ENCODE data around the gene TNFRSF18. TPM values are rescaled to one million over a fixed set of nuclear protein-coding genes. Genes with fewer than 3 reads are reported as not detected.

The TNFRSF18 gene
- total and polyA plus RNA-seq, 5 experiments from 2014 or later, result 1.5 to 2.3 (median 1.6) TPM; not detected in 2

GRCh38 chr1:1221887-1222574, 15.6 kb upstream of the TNFRSF18 start:
- ATAC-seq, result no peak
- no peak for DNase-seq
- POLR2A ChIA-PET, result interaction anchor here (1.1 kb wide), 1 partner anchor 9 kb away, joined by 3 read pairs; the partner anchor contains the start of gene TNFRSF4
- Mint-ChIP-seq H3K9me3 (no peaks in the 10 kb centered on the region), H3K27ac (no peak overlapping the region), H3K4me3 (peak overlapping the region in 1 of 10 donors; percentile 7), H3K36me3 (peaks cover 0 to 69% (median 15%) of the 10 kb centered on the region in 3 donors), H3K4me1 (peaks cover 0 to 23% (median 8%) of the 10 kb centered on the region in 4 donors), H3K27me3 (no peaks in the 10 kb centered on the region)

GRCh38 chr1:1220197-1220596, 13.8 kb upstream of the TNFRSF18 start:
- Mint-ChIP-seq H3K4me1 (peaks cover 3 to 26% (median 6%) of the 10 kb centered on the region in 4 donors), H3K27me3 (no peaks in the 10 kb centered on the region), H3K36me3 (peaks cover 0 to 66% (median 21%) of the 10 kb centered on the region in 3 donors), H3K9me3 (no peaks in the 10 kb centered on the region), H3K27ac (peak overlapping the region in 1 of 10 donors; percentile 13), H3K4me3 (no peak overlapping the region)
- no peak for DNase-seq
- POLR2A ChIA-PET, result interaction anchor here (1.3 kb wide), 1 partner anchor 13 kb away, joined by 4 read pairs; no protein-coding TSS in a partner anchor
- no peak for ATAC-seq

GRCh38 chr1:1219341-1219740, 12.9 kb upstream of the TNFRSF18 start:
- H3K27ac Mint-ChIP-seq, result no peak overlapping the region
- POLR2A ChIA-PET, result interaction anchor here (1.3 kb wide), 1 partner anchor 12 kb away, joined by 4 read pairs; no protein-coding TSS in a partner anchor

GRCh38 chr1:1218524-1219200, 12.3 kb upstream of the TNFRSF18 start:
- Mint-ChIP-seq H3K9me3 (no peaks in the 10 kb centered on the region), H3K27me3 (no peaks in the 10 kb centered on the region), H3K27ac (peak overlapping the region in 2 of 10 donors; percentile 35 to 59), H3K36me3 (peaks cover 0 to 55% (median 19%) of the 10 kb centered on the region in 3 donors), H3K4me1 (peaks cover 8 to 39% (median 17%) of the 10 kb centered on the region in 4 donors), H3K4me3 (no peak overlapping the region)
- no peak for ATAC-seq
- POLR2A ChIA-PET, result interaction anchor here (1.2 to 1.3 kb wide), 2 partner anchors 11 to 389 kb away, joined by 3 to 4 read pairs; no protein-coding TSS in a partner anchor
- DNase-seq, result no peak

More at GRCh38 chr1:1219341-1219740, 12.9 kb upstream of the TNFRSF18 start:
- H3K4me1 Mint-ChIP-seq, result peaks cover 5 to 35% (median 15%) of the 10 kb centered on the region in 4 donors
- DNase-seq, result no peak
- H3K27me3 Mint-ChIP-seq, result no peaks in the 10 kb centered on the region
- ATAC-seq, result no peak
- H3K36me3 Mint-ChIP-seq, result peaks cover 0 to 61% (median 21%) of the 10 kb centered on the region in 3 donors
- no peak overlapping the region for H3K4me3 Mint-ChIP-seq
- no peaks in the 10 kb centered on the region for H3K9me3 Mint-ChIP-seq

GRCh38 chr1:1217621-1218523, 11.5 kb upstream of the TNFRSF18 start:
- peak overlapping the region in 2 of 10 donors; percentile 35 to 71 for H3K27ac Mint-ChIP-seq
- no peak overlapping the region for H3K4me3 Mint-ChIP-seq
- POLR2A ChIA-PET, result interaction anchor here (1.2 kb wide), 1 partner anchor 389 kb away, joined by 3 read pairs; no protein-coding TSS in a partner anchor
- peaks cover 8 to 37% (median 17%) of the 10 kb centered on the region in 4 donors for H3K4me1 Mint-ChIP-seq
- DNase-seq, result no peak
- no peaks in the 10 kb centered on the region for H3K27me3 Mint-ChIP-seq
- no peaks in the 10 kb centered on the region for H3K9me3 Mint-ChIP-seq
- peaks cover 0 to 49% (median 16%) of the 10 kb centered on the region in 3 donors for H3K36me3 Mint-ChIP-seq
- ATAC-seq, result no peak

GRCh38 chr1:1216770-1217620, 10.6 kb upstream of the TNFRSF18 start:
- Mint-ChIP-seq H3K36me3 (peaks cover 0 to 43% (median 13%) of the 10 kb centered on the region in 3 donors), H3K4me3 (peak overlapping the region in 3 of 10 donors; percentile 5 to 22 (median 22)), H3K9me3 (no peaks in the 10 kb centered on the region), H3K27me3 (no peaks in the 10 kb centered on the region), H3K27ac (peak overlapping the region in 8 of 10 donors; percentile 32 to 90 (median 54)), H3K4me1 (peaks cover 8 to 34% (median 19%) of the 10 kb centered on the region in 4 donors)
- ATAC-seq (no peak), DNase-seq (no peak)
- POLR2A ChIA-PET, result interaction anchor here (0.7 kb wide), 1 partner anchor 9 kb away, joined by 3 read pairs; no protein-coding TSS in a partner anchor

GRCh38 chr1:1215881-1216605, 9.7 kb upstream of the TNFRSF18 start:
- ATAC-seq, result no peak
- no peak for DNase-seq
- Mint-ChIP-seq H3K27me3 (no peaks in the 10 kb centered on the region), H3K4me1 (peaks cover 8 to 31% (median 19%) of the 10 kb centered on the region in 4 donors), H3K27ac (peak overlapping the region in 2 of 10 donors; percentile 56 to 90), H3K4me3 (no peak overlapping the region), H3K36me3 (peaks cover 0 to 38% (median 13%) of the 10 kb centered on the region in 3 donors), H3K9me3 (no peaks in the 10 kb centered on the region)
- POLR2A ChIA-PET, result interaction anchor here (1.1 to 2.1 kb wide), 2 partner anchors 12 to 15 kb away, joined by 4 to 6 read pairs; partner anchors contain the start of genes B3GALT6 and SDF4

- H3K4me1 Mint-ChIP-seq, result peaks cover 8 to 25% (median 19%) of the 10 kb centered on the region in 4 donors
- H3K27me3 Mint-ChIP-seq, result no peaks in the 10 kb centered on the region
- peak in 1 of 10 donors; percentile 23 for DNase-seq
- H3K4me3 Mint-ChIP-seq, result peak overlapping the region in 1 of 10 donors; percentile 18
- no peak for ATAC-seq
- peaks cover 0 to 31% (median 11%) of the 10 kb centered on the region in 3 donors for H3K36me3 Mint-ChIP-seq
- peak overlapping the region in 3 of 10 donors; percentile 11 to 40 (median 38) for H3K27ac Mint-ChIP-seq
- H3K9me3 Mint-ChIP-seq, result no peaks in the 10 kb centered on the region
- POLR2A ChIA-PET, result interaction anchor here (0.8 to 2.1 kb wide), 3 partner anchors 12 to 193 kb away, joined by 3 to 6 read pairs (median 4); partner anchors contain the start of genes B3GALT6 and SDF4
These were observed 8.8 kb upstream of the TNFRSF18 start for GRCh38 chr1:1215080-1215676.

GRCh38 chr1:1213345-1214265, 7.2 kb upstream of the TNFRSF18 start, which contains the start of gene TNFRSF4:
Gene TNFRSF4, minus strand, starts transcription at chr1:1214153. Its CDS starts 26 bp downstream, at chr1:1214127.
- POLR2A ChIA-PET, result interaction anchor here (0.5 to 1.9 kb wide), 4 partner anchors 8 to 87 kb away, joined by 3 to 6 read pairs (median 4); no protein-coding TSS in a partner anchor

More at GRCh38 chr1:1213345-1214265, 7.2 kb upstream of the TNFRSF18 start, which contains the start of gene TNFRSF4:
- H3K4me1 Mint-ChIP-seq, result peaks cover 8 to 31% (median 27%) of the 10 kb centered on the region in 4 donors
- H3K4me3 Mint-ChIP-seq, result peak within 1 kb of the TSS in 9 of 10 donors; percentile 33 to 70 (median 53)
- H3K27ac Mint-ChIP-seq, result peak within 1 kb of the TSS in 7 of 10 donors; percentile 11 to 81 (median 38)
- DNase-seq, result peak in 6 of 10 donors; percentile 12 to 50 (median 34)
- peaks cover 0 to 20% (median 11%) of the 10 kb centered on the region in 3 donors for H3K36me3 Mint-ChIP-seq
- H3K27me3 Mint-ChIP-seq, result no peaks in the 10 kb centered on the region
- peak; percentile 48 to 57 for ATAC-seq
- H3K9me3 Mint-ChIP-seq, result no peaks in the 10 kb centered on the region
